Stimulated activated CD8-positive, alpha-beta memory T cell treated with anti-CD3 and anti-CD28 coated beads, Interleukin-4, amount 100 ng/mL, for 4 hours (primary cell): ENCODE results near the gene DCAF12.
A peak's percentile ranks its signal among the peaks of the same experiment; 100 is the strongest.
"Not testable (repeated sequence)": the region's sequence is repeated elsewhere in the genome, so short reads cannot be mapped to it uniquely, and the experiment has no call there.

Experiments used
- DNase-seq, 2 donors: peaks; one replicate each; pipeline ENCODE4 v3.0.0-alpha.2; 2020; ENCODE audit warnings: low read depth in 2 of 2, low spot score in 1 of 2

DCAF12 gene

DNA sequence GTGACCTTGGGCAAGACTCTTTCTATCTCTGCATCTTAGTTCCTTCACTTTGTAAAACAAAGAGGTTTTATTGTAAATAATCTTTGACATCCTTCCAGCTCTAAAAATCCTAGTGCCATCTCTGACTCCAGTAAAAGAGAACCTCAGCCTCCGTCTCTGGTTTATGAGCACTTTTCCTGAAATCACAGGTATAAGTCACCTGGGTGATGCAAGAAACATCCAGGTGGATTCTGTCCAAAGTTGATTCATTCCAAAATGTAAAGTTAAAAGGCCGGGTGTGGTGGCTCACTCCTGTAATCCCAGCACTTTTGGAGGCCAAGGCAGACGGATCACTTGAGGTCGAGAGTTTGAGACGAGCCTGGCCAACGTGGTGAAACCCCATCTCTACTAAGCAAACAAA, 56.7 kb downstream of the DCAF12 start:
- DNase-seq = no peak

- no peak for DNase-seq
Measured at GRCh38 chr9:34065541-34065940, 61.0 kb downstream of the DCAF12 start.

GRCh38 chr9:34059954-34060353, 66.5 kb downstream of the DCAF12 start:
- DNase-seq = no peak

DNA sequence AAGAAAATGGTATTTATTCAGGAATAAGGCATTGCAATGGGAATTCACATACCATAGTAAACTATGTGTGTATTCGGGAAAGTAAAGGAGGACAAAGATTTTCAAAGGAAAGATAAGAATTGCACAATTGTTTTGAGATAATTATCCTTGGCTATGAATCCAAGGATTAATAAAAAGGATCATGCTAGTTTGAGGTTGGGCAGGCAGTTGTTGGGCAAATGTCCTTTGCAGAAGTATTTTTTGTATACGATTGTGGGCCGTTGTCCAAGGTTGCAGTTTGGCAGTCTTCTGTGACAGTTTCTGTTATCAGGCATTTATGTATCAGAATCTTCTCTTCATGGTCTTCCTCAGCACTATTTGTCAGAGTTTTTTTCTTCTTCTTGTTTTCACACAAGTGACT, 67.2 kb downstream of the DCAF12 start:
- DNase-seq = no peak

GRCh38 chr9:34049630-34050384, 76.7 kb downstream of the DCAF12 start:
- DNase-seq = no peak

DNA sequence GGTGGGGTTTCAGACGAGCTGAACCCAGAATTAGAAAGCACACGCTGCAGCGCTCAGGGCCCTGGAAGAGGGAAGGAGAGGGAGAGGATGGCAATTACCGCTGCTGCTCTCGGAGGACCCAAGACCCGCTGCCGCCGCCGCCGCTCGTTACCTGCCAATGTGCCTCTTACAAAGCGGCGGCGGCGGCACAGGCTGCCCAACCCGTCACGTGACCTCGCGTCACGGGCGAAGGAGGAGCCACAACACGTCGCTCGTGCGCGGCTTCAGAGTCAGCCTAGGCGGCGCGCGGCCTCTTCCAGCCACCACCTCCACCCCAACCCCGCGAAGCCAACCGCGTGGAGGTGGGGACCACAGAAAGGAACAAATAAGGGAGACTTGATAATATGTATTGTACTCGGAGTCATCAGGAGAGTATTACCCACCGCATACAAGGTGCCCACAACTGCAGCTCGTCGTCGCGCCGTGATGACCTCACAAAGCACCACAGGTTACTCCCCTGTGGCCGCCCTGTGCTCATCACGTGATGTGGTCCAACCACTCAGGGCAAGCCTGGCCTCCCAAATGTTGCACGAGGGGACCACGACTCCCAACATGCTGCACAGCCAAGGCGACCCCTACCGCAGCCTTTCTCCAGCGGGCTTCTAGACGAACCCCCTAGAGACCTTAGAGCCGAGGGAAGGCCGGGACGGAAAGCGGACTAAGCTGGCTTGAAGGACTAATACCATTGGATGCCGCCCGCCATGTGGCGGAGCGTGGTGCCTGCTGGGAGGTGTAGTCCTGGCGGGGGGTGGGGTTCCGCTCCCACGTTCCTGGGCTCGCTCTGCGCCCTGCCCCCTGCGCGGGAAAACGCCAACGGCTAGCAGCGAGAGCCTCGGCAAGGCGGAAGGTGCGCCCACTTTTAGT, 77.5 kb downstream of the DCAF12 start, which contains the start of gene UBAP2:
UBAP2 (minus strand) TSS at position 161 of the 903 bp plus-strand sequence. CDS start 31,739 bp downstream, outside the sequence.
- peak; percentile 94 to 96 for DNase-seq

DNA sequence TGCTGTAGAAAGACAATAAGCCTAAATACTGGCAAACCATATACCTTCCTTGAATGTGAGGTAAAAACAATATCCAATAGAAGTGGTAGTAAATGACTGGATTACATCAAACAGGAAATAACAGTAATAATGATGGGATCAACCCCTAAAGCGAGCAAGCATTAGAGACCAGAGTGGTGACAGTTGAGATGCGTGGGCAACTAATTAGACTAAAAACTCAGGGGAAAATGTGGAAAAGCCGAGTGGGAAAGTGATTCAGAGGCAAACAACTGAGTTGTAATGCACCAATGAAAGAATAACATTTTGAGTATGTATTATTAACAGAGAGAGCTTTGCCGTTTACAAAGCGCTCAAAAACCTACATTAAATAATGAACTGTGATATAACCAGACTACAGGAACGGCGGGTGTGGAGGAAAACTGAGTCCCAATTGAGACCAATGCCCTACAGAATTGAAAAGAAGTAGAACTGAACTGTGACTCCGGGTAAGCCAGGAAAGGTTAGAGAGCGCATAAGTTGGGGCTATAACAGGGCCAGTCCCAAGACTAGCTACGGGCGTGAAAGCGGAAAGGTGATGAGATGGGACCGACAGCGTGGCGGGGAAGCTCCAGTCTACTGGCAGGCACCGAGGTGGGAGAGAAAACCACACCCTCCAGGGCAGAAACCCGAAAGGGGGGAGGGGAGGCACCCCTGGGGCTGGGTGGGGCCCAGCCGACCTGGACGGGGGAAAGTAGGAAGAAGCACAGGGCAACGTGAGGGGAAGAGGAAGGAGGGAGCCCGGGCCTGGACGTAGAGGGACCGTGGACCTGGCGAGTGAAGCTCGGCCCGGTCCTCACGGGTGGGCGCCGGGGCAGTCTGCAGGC, 78.4 kb downstream of the DCAF12 start:
- peak; percentile 17 to 21 for DNase-seq

- DNase-seq = no peak
Measured at GRCh38 chr9:34046784-34047379, 79.6 kb downstream of the DCAF12 start.

GRCh38 chr9:34045903-34046302, 80.6 kb downstream of the DCAF12 start:
- DNase-seq = no peak

DNA sequence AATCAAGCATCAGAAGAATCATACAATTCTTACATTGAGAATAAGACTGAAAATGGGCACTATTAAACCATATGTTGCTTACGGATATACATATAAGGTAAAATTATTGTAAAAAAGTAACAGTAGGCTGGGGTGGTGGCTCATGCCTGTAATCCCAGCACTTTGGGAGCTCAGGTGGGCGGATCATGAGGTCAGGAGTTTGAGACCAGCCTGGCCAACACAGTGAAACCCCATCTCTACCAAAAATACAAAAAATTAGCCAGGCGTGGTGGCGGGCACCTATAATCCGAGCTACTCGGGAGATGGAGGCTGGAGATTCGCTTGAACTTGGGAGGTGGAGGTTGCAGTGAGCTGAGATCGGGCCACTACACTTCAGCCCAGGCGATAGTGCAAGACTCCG, 84.4 kb downstream of the DCAF12 start:
- DNase-seq = not testable (repeated sequence)

DNA sequence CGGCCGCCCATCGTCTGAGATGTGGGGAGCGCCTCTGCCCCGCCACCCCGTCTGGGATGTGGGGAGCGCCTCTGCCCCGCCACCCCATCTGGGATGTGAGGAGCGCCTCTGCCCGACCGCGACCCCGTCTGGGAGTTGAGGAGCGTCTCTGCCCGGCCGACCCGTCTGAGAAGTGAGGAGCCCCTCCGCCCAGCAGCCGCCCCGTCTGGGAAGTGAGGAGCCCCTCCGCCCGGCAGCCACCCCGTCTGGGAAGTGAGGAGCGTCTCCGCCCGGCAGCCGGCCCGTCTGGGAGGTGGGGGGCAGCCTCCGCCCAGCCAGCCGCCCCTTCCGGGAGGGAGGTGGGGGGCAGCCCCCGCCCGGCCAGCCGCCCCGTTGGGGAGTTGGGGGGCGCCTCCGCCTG, 87.6 kb downstream of the DCAF12 start:
- DNase-seq = not testable (repeated sequence)

GRCh38 chr9:34037626-34038025, 88.9 kb downstream of the DCAF12 start:
- DNase-seq = no peak

- DNase-seq = no peak
Measured at GRCh38 chr9:34036625-34037024, 89.9 kb downstream of the DCAF12 start.
